22Rv1 (cell line): ENCODE measurements around the gene CENPO.

Source experiments
- H3K27ac ChIP-seq: fragments of 450-650 bp; 2 replicates; pipeline ENCODE4 v1.5.1; 2017
- ZFX ChIP-seq: fragments of 450-650 bp; IDR thresholded peaks from 2 replicates; pipeline ENCODE4 v1.6.1; 2017; ENCODE audit warnings: antibody characterized with exemption, borderline replicate concordance
- TF ChIP-seq, protein P1 (sequence below): fragments of 450-650 bp; IDR thresholded peaks from 2 replicates; pipeline ENCODE4 v1.5.1; 2017; ENCODE audit warnings: mild to moderate bottlenecking

The CENPO gene

DNA sequence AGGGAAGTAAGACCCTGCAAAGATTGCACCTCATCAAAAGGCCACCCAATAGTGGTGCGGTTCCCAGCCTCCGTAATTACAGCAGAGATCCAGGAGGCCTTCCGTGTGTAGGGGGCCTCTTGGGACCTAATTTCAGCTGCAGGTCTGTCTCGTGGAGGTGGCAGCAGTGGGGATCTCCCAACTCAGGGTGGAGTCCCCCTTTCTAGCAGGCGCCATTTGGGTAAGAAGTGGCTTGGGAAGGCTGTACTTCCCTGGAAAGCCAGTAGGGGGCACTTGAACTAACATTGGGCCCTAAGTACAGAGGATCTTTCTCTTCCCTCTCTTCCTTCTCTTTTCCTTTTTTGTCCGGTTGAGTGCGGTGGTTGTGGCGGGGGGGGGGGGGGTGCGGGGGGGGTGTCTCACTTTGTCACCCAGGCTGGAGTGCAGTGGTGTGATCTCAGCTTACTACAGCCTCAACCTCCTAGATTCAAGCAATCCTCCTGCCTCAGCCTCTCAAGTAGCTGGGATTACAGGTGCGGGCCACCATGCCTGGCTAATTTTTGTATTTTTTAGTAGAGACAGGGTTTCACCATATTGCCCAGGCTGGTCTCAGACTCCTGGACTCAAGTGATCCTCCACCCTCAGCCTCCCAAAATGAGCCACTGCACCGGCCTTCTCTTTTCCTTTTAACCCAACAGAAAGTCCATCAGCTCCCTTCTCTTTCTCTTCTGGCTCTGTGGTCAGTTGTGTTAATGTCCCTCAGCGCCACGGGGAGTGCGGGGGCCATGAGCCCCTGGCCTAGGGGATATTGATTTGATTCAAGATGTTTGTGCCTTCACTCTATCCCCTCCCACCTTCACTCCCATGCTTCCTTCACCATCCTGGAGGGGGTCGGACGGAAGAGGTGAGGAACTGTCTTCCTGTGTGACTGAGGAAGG lies 32.0 kb downstream of the CENPO start:
- TF ChIP-seq ZFX = no peak
- TF ChIP-seq, protein P1, sequence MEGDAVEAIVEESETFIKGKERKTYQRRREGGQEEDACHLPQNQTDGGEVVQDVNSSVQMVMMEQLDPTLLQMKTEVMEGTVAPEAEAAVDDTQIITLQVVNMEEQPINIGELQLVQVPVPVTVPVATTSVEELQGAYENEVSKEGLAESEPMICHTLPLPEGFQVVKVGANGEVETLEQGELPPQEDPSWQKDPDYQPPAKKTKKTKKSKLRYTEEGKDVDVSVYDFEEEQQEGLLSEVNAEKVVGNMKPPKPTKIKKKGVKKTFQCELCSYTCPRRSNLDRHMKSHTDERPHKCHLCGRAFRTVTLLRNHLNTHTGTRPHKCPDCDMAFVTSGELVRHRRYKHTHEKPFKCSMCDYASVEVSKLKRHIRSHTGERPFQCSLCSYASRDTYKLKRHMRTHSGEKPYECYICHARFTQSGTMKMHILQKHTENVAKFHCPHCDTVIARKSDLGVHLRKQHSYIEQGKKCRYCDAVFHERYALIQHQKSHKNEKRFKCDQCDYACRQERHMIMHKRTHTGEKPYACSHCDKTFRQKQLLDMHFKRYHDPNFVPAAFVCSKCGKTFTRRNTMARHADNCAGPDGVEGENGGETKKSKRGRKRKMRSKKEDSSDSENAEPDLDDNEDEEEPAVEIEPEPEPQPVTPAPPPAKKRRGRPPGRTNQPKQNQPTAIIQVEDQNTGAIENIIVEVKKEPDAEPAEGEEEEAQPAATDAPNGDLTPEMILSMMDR = peak; percentile 79
- H3K27ac ChIP-seq = no peak overlapping the region

DNA sequence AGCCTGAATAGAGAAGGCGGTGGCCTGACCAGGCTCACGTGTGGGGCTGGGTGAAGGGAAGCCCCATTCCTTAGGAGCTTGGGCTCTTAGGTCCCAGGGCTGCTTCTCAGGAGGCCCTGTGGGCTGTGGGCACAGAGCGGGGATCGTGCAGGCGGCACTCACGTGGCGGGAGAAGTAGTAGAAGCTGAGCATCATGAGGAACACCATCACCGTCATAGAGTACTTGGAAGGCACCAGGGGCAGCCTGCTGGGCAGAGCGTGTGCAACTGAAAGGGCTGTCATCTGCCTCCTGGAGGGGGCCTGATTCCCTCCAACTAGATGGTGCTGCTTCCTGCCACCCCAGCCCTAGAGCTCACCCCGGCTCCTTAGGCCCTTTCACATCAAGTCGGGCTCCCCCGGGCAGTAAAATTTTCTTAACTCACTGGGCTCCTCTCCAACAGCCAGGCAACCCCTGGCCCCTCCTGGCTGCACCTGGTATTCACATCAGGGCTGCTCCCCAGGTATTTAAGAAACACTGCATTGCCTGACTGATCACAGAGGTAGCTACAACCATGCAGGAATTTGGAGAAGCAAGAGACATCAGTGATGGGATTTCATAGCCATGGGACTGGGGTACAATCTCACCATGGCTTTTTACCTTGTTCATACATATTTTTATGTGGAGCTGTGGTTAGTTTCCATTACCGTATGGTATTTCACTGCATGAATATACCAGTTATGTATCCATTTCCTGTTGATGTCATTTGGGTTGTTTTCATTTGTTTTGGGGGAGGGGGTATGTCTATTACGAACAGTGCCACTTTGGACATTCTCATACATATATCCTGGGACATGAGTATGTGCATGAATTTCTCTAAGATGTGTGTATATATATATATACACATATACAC lies 32.9 kb downstream of the CENPO start:
- TF ChIP-seq ZFX = no peak
- TF ChIP-seq, protein P1 = no peak
- 0 out of 2 replicates have a peak overlapping the region, but pooled peaks have one; percentile 13 for H3K27ac ChIP-seq

DNA sequence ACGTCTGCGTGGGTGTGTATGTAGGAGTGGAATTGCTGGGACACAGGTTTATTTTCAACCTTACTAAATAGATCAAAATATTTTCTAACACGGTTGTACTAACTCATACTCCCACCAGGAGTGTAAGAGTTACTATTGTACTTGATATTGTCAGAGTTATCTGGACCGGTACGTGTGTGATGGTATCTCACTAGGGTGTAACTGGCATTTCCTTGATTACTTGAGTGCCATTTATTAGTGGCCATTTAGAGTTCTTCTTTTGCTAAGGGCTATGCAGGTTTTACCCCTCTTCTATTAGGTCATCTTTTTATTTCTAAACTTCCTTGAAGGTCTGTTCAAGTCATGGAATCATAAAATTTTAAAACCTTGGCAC lies 33.5 kb downstream of the CENPO start:
- H3K27ac ChIP-seq = peak overlapping the region; percentile 13; the same call in 1 of the 2 replicates
- no peak for TF ChIP-seq ZFX
- TF ChIP-seq, protein P1 = no peak

DNA sequence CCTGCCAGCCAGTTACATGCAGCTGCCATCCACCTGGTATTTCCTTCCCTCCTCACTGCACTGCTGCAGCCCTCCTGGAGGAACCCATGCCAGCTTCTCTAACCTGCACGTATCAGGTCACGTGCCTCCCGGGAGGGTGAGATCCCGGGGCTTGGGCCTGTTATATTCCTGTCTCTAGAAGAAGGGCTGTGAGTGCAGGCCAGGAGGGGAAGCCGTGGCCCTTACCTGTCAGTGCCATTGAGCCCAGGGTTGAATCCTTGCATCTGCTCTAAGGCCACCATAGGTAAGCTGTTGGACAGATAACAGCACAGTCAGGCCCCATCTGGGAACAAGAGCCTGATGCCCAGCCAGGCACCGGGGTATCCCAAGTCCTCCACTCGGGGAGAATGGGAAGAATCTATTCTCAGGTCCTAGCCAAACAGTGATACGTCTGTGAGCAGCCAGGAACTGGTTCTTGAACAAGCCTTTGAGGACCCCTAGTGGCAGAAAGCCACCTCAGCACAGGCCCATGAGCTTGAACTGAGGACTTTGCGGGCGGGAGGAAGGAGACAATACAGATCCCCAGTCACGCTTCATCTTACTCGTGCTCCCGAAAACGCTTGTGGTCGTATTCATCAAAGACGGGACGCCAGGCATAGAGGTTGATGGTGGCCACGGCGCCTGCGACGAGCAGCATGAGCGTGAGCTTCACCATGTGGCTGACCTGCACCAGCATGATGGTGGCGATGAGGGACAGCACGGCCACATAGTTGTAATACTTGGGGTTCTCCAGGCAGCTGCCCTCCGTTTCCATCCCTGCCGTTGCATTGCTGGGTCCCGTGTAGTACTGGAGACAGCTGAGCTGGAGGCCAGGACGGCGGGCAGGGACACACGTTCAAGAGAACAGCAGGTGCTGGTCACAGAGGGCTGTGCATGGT lies 34.4 kb downstream of the CENPO start:
- TF ChIP-seq ZFX = no peak
- TF ChIP-seq, protein P1 = peak; percentile 84
- H3K27ac ChIP-seq = peak overlapping the region; percentile 13; the same call in 1 of the 2 replicates

DNA sequence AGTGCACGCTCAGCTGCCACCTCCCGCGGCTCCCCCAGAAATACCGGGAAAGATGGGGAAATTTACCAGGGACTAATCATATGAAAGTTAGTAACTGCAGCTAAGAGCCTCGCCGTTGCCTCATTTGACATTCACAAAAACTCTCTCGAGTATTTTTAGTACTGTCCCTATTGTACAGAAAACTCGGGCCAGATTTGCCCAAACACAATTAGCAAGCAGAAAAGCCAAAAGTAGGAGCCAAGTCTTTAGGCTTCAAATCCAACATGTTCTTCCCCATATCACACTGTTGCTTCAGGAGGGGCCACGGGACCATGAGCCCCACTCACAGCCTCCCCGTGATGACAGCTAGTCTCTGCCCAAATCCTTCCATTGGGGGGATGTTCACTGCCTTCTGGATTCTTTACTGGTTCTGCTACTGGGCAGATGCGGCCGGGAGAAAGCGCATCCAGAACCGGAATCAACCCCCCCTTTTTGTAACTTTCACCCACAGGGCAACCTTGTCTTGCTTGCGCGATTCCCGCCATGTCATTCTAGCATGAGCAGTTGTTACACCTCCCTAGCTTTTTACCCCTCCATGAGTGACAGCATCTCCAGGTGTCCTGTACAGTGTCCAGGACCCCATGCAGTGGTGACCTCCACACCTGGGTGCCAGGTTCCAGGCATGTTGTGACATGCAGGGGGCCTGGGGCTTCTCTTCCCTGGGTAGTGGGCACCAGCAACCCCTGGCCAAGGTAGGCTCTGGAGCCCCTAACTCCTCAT lies 35.2 kb downstream of the CENPO start:
- no peak for TF ChIP-seq ZFX
- TF ChIP-seq, protein P1 = no peak
- H3K27ac ChIP-seq = no peak overlapping the region

DNA sequence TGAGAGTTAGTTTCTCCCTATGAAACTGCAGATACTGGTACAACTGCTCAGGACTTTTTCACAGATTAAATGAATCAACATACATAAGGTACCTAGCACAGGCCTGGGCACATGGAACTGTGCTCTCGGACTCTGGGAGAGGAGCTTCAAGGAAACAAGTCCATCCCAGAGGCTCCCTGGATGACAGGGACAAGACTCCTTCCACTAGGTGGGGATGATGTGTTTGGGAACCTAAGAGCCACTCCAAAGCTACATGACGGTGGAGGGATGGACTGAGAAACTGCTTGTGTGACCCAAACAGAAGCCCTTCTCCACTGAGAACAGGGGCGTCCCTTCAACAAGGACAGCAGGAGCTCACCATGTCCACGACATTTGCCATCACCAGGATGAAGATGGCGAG lies 37.1 kb downstream of the CENPO start:
- TF ChIP-seq, protein P1 = no peak
- no peak for TF ChIP-seq ZFX
- H3K27ac ChIP-seq = no peak overlapping the region
